Vagina (tissue), 2 donors: Measurements from ENCODE around the gene NKAIN4.

Experiments used
- CTCF ChIP-seq, 3 experiments: fragments of 450-650 bp in 2 of 3; fragments of 200-600 bp in 1 of 3; sonication (generic) in 1 of 3; IDR thresholded peaks; one replicate each; pipeline ENCODE4 v1.5.1; 2017 to 2019; ENCODE audit warnings: antibody characterized with exemption in 3 of 3, mild to moderate bottlenecking in 2 of 3, moderate library complexity in 2 of 3
- POLR2A ChIP-seq, 2 donors: fragments of 450-650 bp; IDR thresholded peaks; one replicate each; pipeline ENCODE4 v1.6.1; 2017; ENCODE audit warnings: antibody characterized with exemption in 2 of 2, mild to moderate bottlenecking in 2 of 2, moderate library complexity in 2 of 2
- POLR2AphosphoS5 ChIP-seq, 2 donors: sonication (generic); formaldehyde crosslinking; IDR thresholded peaks; one replicate each; pipeline ENCODE4 v1.9.0; 2017; ENCODE audit warnings: antibody characterized with exemption in 2 of 2, mild to moderate bottlenecking in 2 of 2, low read depth in 1 of 2; ENCODE audit not compliant: insufficient read depth in 1 of 2

DNA sequence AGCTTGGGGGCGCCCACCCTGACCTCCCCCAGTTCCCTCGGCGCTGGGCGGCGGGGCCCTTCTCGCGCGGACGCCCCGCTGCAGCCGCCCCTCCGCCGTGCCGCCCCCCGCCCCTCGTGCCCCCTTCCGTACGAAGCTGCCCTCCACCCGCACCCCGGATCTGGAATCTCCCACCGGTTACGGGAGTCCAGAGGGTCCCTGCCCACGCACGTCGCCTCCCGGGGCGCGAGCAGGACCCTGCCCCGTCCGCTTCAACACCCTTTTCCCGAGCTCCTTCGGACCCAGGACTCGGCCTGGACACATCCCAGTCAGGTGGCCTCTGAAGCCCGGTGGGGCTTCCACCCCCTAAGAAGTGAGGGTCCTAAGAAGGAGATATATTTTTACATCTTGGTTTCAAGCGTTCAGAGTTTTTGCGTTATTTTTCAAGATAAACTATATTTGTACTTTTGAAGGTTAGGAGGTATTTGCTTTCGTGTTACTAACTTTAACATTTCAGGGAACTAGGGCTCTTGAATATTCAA is 18.9 kb upstream of the NKAIN4 start:
- no peak for TF ChIP-seq CTCF (IDR thresholded peaks at IDR 0.05)
- no peak for TF ChIP-seq POLR2A (IDR thresholded peaks at IDR 0.05)
- TF ChIP-seq POLR2AphosphoS5 (IDR thresholded peaks at IDR 0.05; ENCODE audit: insufficient read depth in 1 of 2, low read depth in 1 of 2): no peak
